Neural crest cell (in vitro differentiated cells): Measurements from ENCODE around the gene RS1. TPM values are rescaled to one million over a fixed set of nuclear protein-coding genes. Genes with fewer than 3 reads are reported as not detected.

Experiments
- DNase-seq: peaks from one replicate; pipeline ENCODE4 v3.0.0; 2021; ENCODE audit warnings: low read depth, mixed read lengths, low spot score
- H3K27ac Mint-ChIP-seq: one replicate; pipeline ENCODE4 v1.8.0; 2021; ENCODE audit warnings: mild to moderate bottlenecking, mixed read lengths; ENCODE audit not compliant: unreplicated experiment
- H3K27me3 Mint-ChIP-seq: 2 replicates; pipeline ENCODE4 v1.8.0; 2021; ENCODE audit warnings: low read depth, mild to moderate bottlenecking, mixed read lengths
- H3K36me3 Mint-ChIP-seq: 2 replicates; pipeline ENCODE4 v1.8.0; 2021; ENCODE audit warnings: low read depth, mild to moderate bottlenecking, mixed read lengths
- H3K4me1 Mint-ChIP-seq: 2 replicates; pipeline ENCODE4 v1.8.0; 2021; ENCODE audit warnings: mixed read lengths
- H3K4me3 Mint-ChIP-seq: one replicate; pipeline ENCODE4 v1.8.0; 2021; ENCODE audit warnings: mild to moderate bottlenecking, mixed read lengths
- H3K9me3 Mint-ChIP-seq: 2 replicates; pipeline ENCODE4 v1.8.0; 2021; ENCODE audit warnings: mixed read lengths
- CTCF ChIP-seq: fragments of 200-600 bp; sonication (generic); conservative IDR thresholded peaks from 2 replicates; pipeline ENCODE4 v1.5.0; 2021; ENCODE audit warnings: antibody characterized with exemption, mild to moderate bottlenecking
- total RNA-seq: library from RNA; stranded (reverse); gene quantifications from 2 replicates; pipeline ENCODE4 v1.2.1, GENCODE V29; 2021

Gene RS1
- total RNA-seq, 1 donor from 2014 or later = not detected

- Mint-ChIP-seq H3K27me3 (no peaks in the 10 kb centered on the region), H3K4me3 (no peak overlapping the region), H3K4me1 (peaks cover 11% of the 10 kb centered on the region), H3K9me3 (peaks cover 2% of the 10 kb centered on the region), H3K36me3 (peaks cover 2% of the 10 kb centered on the region), H3K27ac (no peak overlapping the region)
- TF ChIP-seq CTCF = no peak
- no peak for DNase-seq
Observed at GRCh38 chrX:18650662-18651061, 21.2 kb downstream of the RS1 start.

GRCh38 chrX:18649498-18649951 lies 22.4 kb downstream of the RS1 start:
- Mint-ChIP-seq H3K4me1 (peaks cover 11% of the 10 kb centered on the region), H3K27me3 (no peaks in the 10 kb centered on the region), H3K36me3 (peaks cover 3% of the 10 kb centered on the region), H3K27ac (no peak overlapping the region), H3K4me3 (no peak overlapping the region), H3K9me3 (peaks cover 2% of the 10 kb centered on the region)
- DNase-seq = no peak
- no peak for TF ChIP-seq CTCF

GRCh38 chrX:18647621-18648020 lies 24.3 kb downstream of the RS1 start:
- peaks cover 11% of the 10 kb centered on the region for H3K4me1 Mint-ChIP-seq
- H3K4me3 Mint-ChIP-seq = no peak overlapping the region
- peaks cover 3% of the 10 kb centered on the region for H3K36me3 Mint-ChIP-seq
- TF ChIP-seq CTCF = no peak
- no peak for DNase-seq
- H3K27me3 Mint-ChIP-seq = no peaks in the 10 kb centered on the region
- H3K27ac Mint-ChIP-seq = no peak overlapping the region
- H3K9me3 Mint-ChIP-seq = peaks cover 2% of the 10 kb centered on the region

- Mint-ChIP-seq H3K36me3 (peaks cover 3% of the 10 kb centered on the region), H3K4me3 (no peak overlapping the region), H3K27ac (no peak overlapping the region), H3K4me1 (peaks cover 7% of the 10 kb centered on the region), H3K27me3 (no peaks in the 10 kb centered on the region), H3K9me3 (peaks cover 2% of the 10 kb centered on the region)
- no peak for TF ChIP-seq CTCF
- no peak for DNase-seq
Observed at GRCh38 chrX:18643853-18644252, 28.1 kb downstream of the RS1 start.

- peaks cover 3% of the 10 kb centered on the region for H3K36me3 Mint-ChIP-seq
Observed at GRCh38 chrX:18643243-18643642, 28.7 kb downstream of the RS1 start.

More at GRCh38 chrX:18643243-18643642, 28.7 kb downstream of the RS1 start:
- no peak overlapping the region for H3K27ac Mint-ChIP-seq
- H3K27me3 Mint-ChIP-seq = no peaks in the 10 kb centered on the region
- H3K4me3 Mint-ChIP-seq = no peak overlapping the region
- H3K9me3 Mint-ChIP-seq = peaks cover 2% of the 10 kb centered on the region
- no peak for TF ChIP-seq CTCF
- DNase-seq = no peak
- peaks cover 7% of the 10 kb centered on the region for H3K4me1 Mint-ChIP-seq
